22Rv1 (cell line): ENCODE results near the gene CNN1.

Experiments used
- CTCF ChIP-seq: fragments of 450-650 bp; IDR thresholded peaks from 2 replicates; pipeline ENCODE4 v1.5.1; 2017; ENCODE audit warnings: mild to moderate bottlenecking
- ZFX ChIP-seq: fragments of 450-650 bp; IDR thresholded peaks from 2 replicates; pipeline ENCODE4 v1.6.1; 2017; ENCODE audit warnings: antibody characterized with exemption, borderline replicate concordance

- TF ChIP-seq CTCF (no peak), ZFX (no peak)
These were observed 31.1 kb upstream of the CNN1 start for GRCh38 chr19:11507370-11508078.
